Coronary artery (tissue), 2 donors: ENCODE data around the gene KCNIP3.
A peak's percentile ranks its signal among the peaks of the same experiment; 100 is the strongest.

Experiments used
- DNase-seq: peaks from one replicate; pipeline ENCODE4 v3.0.0-alpha.2; 2017; ENCODE audit warnings: low spot score
- H3K27ac ChIP-seq, 2 donors: fragments of 200-600 bp; sonication (generic); one replicate each; pipeline ENCODE4 v1.5.1; 2016 to 2019
- H3K4me3 ChIP-seq: fragments of 200-600 bp; sonication (generic); 2 replicates; pipeline ENCODE4 v1.5.1; 2016; ENCODE audit warnings: mild to moderate bottlenecking, moderate library complexity
- CTCF ChIP-seq: fragments of 200-600 bp; sonication (generic); IDR thresholded peaks from one replicate; pipeline ENCODE4 v1.5.1; 2019; ENCODE audit warnings: antibody characterized with exemption

The KCNIP3 gene

GRCh38 chr2:95271381-95271971 is 25.7 kb upstream of the KCNIP3 start:
- Histone ChIP-seq H3K27ac (no peak overlapping the region), H3K4me3 (no peak overlapping the region)
- peak; percentile 53 for DNase-seq
- TF ChIP-seq CTCF, result no peak

- TF ChIP-seq CTCF, result no peak
- Histone ChIP-seq H3K27ac (no peak overlapping the region), H3K4me3 (no peak overlapping the region)
- no peak for DNase-seq
Observed at GRCh38 chr2:95272299-95272751, 24.8 kb upstream of the KCNIP3 start.

- peak; percentile 50 for DNase-seq
- no peak overlapping the region for H3K4me3 ChIP-seq
- H3K27ac ChIP-seq, result no peak overlapping the region
- no peak for TF ChIP-seq CTCF
Observed at GRCh38 chr2:95272781-95273180, 24.4 kb upstream of the KCNIP3 start.

- no peak overlapping the region for H3K4me3 ChIP-seq
- no peak overlapping the region for H3K27ac ChIP-seq
- no peak for TF ChIP-seq CTCF
- no peak for DNase-seq
Observed at GRCh38 chr2:95273566-95274290, 23.4 kb upstream of the KCNIP3 start.

GRCh38 chr2:95274291-95275150 is 22.6 kb upstream of the KCNIP3 start, which contains the start of gene PROM2:
PROM2 (plus strand) TSS chr2:95274449; CDS start chr2:95274586, 137 bp downstream.
- TF ChIP-seq CTCF, result no peak
- Histone ChIP-seq H3K4me3 (no peak within 1 kb of the TSS), H3K27ac (no peak within 1 kb of the TSS)
- no peak for DNase-seq

- H3K4me3 ChIP-seq, result no peak overlapping the region
- no peak for TF ChIP-seq CTCF
- H3K27ac ChIP-seq, result no peak overlapping the region
- no peak for DNase-seq
Observed at GRCh38 chr2:95275151-95275515, 22.0 kb upstream of the KCNIP3 start.
